ENCODE measurements around the gene PPM1H. TPM values are rescaled to one million over a fixed set of nuclear protein-coding genes. Genes with fewer than 3 reads are reported as not detected.

PPM1H gene
- total and polyA plus RNA-seq, 12 donors = 0.81 to 5.5 (median 2.6) TPM

DNA sequence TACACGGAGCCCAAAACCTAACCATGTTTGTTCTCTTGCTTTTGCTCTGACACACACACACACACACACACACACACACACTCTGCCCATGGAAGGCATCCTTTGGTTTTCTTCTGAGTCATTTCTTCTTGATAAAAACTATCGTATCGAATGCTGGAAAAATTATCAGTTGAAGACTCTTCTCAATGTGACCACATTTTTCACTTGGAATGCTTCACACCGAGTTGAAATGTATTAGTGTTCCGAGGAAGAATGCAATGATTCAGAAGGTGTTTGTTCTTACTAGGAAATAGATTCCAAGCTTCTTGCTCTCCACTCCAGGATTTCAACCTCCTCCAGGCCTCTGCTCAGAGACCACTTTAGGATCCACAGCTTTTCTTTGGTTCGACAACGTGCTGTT, 242.1 kb downstream of the PPM1H start:
- no peaks in the 10 kb centered on the region for H3K27me3 ChIP-seq
- H3K4me3 ChIP-seq = no peak overlapping the region
- peaks cover 0 to 4% of the 10 kb centered on the region in 2 donors for H3K4me1 ChIP-seq (replicated peaks in 1 of 2)
- intact Hi-C loops (cut with DNase I) = no loop called here
- H3K36me3 ChIP-seq (replicated peaks in 1 of 2) = no peaks in the 10 kb centered on the region
- TF ChIP-seq POLR2A (IDR thresholded peaks at IDR 0.05) = no peak
- TF ChIP-seq, protein P1, sequence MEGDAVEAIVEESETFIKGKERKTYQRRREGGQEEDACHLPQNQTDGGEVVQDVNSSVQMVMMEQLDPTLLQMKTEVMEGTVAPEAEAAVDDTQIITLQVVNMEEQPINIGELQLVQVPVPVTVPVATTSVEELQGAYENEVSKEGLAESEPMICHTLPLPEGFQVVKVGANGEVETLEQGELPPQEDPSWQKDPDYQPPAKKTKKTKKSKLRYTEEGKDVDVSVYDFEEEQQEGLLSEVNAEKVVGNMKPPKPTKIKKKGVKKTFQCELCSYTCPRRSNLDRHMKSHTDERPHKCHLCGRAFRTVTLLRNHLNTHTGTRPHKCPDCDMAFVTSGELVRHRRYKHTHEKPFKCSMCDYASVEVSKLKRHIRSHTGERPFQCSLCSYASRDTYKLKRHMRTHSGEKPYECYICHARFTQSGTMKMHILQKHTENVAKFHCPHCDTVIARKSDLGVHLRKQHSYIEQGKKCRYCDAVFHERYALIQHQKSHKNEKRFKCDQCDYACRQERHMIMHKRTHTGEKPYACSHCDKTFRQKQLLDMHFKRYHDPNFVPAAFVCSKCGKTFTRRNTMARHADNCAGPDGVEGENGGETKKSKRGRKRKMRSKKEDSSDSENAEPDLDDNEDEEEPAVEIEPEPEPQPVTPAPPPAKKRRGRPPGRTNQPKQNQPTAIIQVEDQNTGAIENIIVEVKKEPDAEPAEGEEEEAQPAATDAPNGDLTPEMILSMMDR (IDR thresholded peaks at IDR 0.05) = no peak
- WGBS, 4 donors = 80 to 85% (median 81%) methylated on average over 7 of the region's 7 CpGs
- H3K27ac ChIP-seq = no peak overlapping the region
- H3K9me3 ChIP-seq (replicated peaks in 1 of 3) = no peaks in the 10 kb centered on the region
- DNase-seq = no peak

DNA sequence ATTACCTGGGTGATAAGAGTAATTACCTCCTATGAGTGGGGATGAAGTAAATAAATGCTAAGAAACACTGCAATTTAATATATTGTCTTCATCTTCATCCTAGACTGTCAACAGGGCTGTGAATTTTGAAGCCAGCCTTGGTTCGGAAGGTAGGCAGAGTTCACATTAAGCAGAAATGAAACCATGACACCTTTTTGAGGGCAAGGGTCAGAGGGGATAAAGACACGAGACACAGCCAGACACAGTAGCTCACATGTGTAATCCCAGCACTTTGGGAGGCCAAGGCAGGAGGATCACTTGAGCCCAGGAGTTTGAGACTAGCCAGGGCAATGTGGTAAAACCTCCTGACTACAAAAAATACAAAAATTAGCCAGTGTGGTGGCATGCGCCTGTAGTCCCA, 243.6 kb downstream of the PPM1H start:
- intact Hi-C loops (cut with DNase I) = no loop called here
- TF ChIP-seq POLR2A (IDR thresholded peaks at IDR 0.05) = no peak
- TF ChIP-seq, protein P1 (IDR thresholded peaks at IDR 0.05) = no peak
- 94 to 98% (median 96%) methylated on average over 3 of the region's 3 CpGs for WGBS, 4 donors

DNA sequence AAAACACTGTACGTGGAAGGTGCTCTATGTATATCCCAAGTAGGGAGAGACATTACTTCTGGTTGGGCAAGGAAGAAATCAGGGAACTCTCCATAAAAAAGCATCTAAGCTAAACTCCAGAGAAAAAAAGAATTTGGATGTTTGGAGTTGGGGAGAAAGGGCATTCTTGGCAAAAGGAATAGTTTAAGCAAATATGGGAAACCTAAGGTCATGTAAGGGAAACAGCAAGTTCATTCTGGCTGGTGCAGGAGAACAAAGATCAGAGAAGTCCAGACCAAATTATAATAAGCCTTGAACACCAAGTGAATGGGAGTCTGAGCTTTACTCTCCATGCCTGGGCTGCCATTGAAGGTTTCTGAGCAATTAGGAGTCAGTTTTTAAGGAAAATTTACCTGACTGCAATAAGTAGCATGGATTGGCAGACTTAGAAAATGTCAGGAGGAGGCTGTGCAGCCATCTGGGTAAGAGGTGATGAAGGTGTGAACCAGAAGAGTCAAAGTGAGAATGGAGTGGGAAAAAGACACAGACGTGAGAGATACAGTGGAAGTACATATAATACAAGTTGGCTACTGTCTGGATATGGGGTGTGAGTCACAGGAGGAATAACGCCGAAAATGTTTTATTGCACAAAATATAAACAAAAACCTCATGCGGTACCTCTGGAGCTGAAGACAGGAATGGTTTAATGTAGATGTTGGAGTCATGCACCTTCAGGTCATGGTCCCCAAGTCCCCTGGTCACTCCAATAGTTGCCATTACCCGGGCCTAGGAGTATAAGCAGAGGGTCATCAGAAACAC, 245.7 kb downstream of the PPM1H start:
- Histone ChIP-seq H3K4me1 (replicated peaks in 1 of 2) (peaks cover 0 to 4% of the 10 kb centered on the region in 2 donors), H3K9me3 (replicated peaks in 1 of 3) (no peaks in the 10 kb centered on the region), H3K4me3 (no peak overlapping the region), H3K27ac (no peak overlapping the region), H3K27me3 (no peaks in the 10 kb centered on the region), H3K36me3 (replicated peaks in 1 of 2) (no peaks in the 10 kb centered on the region)
- no peak for DNase-seq
- TF ChIP-seq, protein P1 (IDR thresholded peaks at IDR 0.05) = no peak
- TF ChIP-seq POLR2A (IDR thresholded peaks at IDR 0.05) = no peak
- WGBS, 4 donors = 90 to 96% (median 93%) methylated on average over 6 of the region's 6 CpGs
- intact Hi-C loops (cut with DNase I) = no loop called here

More for the DNA sequence above, 243.6 kb downstream of the PPM1H start:
- Histone ChIP-seq H3K4me1 (replicated peaks in 1 of 2) (peaks cover 0 to 4% of the 10 kb centered on the region in 2 donors), H3K4me3 (no peak overlapping the region), H3K36me3 (replicated peaks in 1 of 2) (no peaks in the 10 kb centered on the region), H3K27me3 (no peaks in the 10 kb centered on the region), H3K27ac (no peak overlapping the region), H3K9me3 (replicated peaks in 1 of 3) (no peaks in the 10 kb centered on the region)
- no peak for DNase-seq

DNA sequence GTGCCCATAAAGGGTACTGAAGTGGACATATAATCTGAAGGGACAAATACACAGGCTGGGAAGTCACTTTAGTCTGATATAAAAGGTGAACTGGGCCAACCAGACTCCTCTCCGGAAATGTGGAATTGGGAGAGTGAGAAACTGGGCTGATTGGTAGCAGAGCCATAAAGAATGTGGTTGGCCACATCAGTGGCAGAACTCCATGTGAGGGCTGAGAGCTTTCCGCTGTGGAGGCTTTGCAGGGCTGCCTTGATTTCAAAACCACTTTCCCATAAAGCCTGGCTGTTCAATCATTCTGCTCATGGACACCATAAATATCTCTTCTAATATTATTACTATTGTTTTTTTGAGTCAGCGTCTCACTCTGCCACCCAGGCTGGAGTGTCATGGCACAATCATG, 248.0 kb downstream of the PPM1H start:
- 84 to 96% (median 93%) methylated on average over 3 of the region's 3 CpGs for whole genome bisulfite sequencing, 4 donors
- H3K4me1 ChIP-seq (replicated peaks in 1 of 2) = no peaks in the 10 kb centered on the region
- no peak overlapping the region for H3K27ac ChIP-seq
- H3K36me3 ChIP-seq (replicated peaks in 1 of 2) = no peaks in the 10 kb centered on the region
- intact Hi-C loops (cut with DNase I) = no loop called here
- no peak for TF ChIP-seq POLR2A (IDR thresholded peaks at IDR 0.05)
- TF ChIP-seq, protein P1 (IDR thresholded peaks at IDR 0.05) = no peak
- H3K4me3 ChIP-seq = no peak overlapping the region
- no peak for DNase-seq
- H3K27me3 ChIP-seq = no peaks in the 10 kb centered on the region
- no peaks in the 10 kb centered on the region for H3K9me3 ChIP-seq (replicated peaks in 1 of 3)

All from adrenal gland (tissue), 12 donors.